A673 (cell line): ENCODE results near the gene FIGNL1. TPM values are rescaled to one million over a fixed set of nuclear protein-coding genes. Genes with fewer than 3 reads are reported as not detected.

Experiments used
- BruUV-seq: library from RNA; stranded (reverse); fragments of 400-500 nt; replicated peaks from 2 replicates; lab custom pipeline; 2021; lab: Mats Ljungman, UMichigan
- CTCF ChIA-PET: fragments of 300-600 bp; sonication (Branson Sonifier 250); formaldehyde crosslinking; loops from one replicate; lab custom pipeline; 2022; ENCODE audit warnings: antibody characterized with exemption; lab: Charles Lee
- POLR2A ChIA-PET: fragments of 300-600 bp; sonication (Branson Sonifier 250); formaldehyde crosslinking; loops from one replicate; lab custom pipeline; 2022; ENCODE audit warnings: antibody characterized with exemption; ENCODE audit not compliant: low non-redundant PET; lab: Charles Lee
- DNase-seq: peaks from one replicate; pipeline ENCODE4 v3.0.0-alpha.2; 2015; ENCODE audit warnings: low spot score
- H3K27ac ChIP-seq: fragments of 200-600 bp; sonication (generic); 2 replicates; pipeline ENCODE4 v1.5.1; 2016; ENCODE audit warnings: mixed run types, low read depth, mild to moderate bottlenecking, mixed read lengths, antibody characterized with exemption, low read length; ENCODE audit not compliant: poor library complexity, severe bottlenecking
- H3K27me3 ChIP-seq: fragments of 200-600 bp; sonication (generic); replicated peaks from 2 replicates; pipeline ENCODE4 v1.6.1; 2017; ENCODE audit warnings: mixed run types, low read depth, mild to moderate bottlenecking, mixed read lengths, antibody characterized with exemption, low read length; ENCODE audit not compliant: insufficient read depth, poor library complexity
- H3K36me3 ChIP-seq: fragments of 200-600 bp; sonication (generic); 2 replicates; pipeline ENCODE4 v1.6.1; 2016; ENCODE audit warnings: mixed run types, mild to moderate bottlenecking, mixed read lengths, antibody characterized with exemption, low read length; ENCODE audit not compliant: insufficient read depth, poor library complexity, severe bottlenecking
- H3K4me1 ChIP-seq: fragments of 200-600 bp; sonication (generic); 2 replicates; pipeline ENCODE4 v1.6.1; 2017; ENCODE audit warnings: mixed run types, mild to moderate bottlenecking, mixed read lengths, antibody characterized with exemption, low read length; ENCODE audit not compliant: insufficient read depth, poor library complexity, severe bottlenecking
- H3K4me3 ChIP-seq: fragments of 200-600 bp; sonication (generic); 2 replicates; pipeline ENCODE4 v1.5.1; 2016; ENCODE audit warnings: low read depth, mixed run types, mild to moderate bottlenecking, mixed read lengths, low read length; ENCODE audit not compliant: poor library complexity, severe bottlenecking
- H3K9me3 ChIP-seq: fragments of 200-600 bp; sonication (generic); 2 replicates; pipeline ENCODE4 v1.6.1; 2016; ENCODE audit warnings: mixed run types, low read depth, mild to moderate bottlenecking, mixed read lengths, antibody characterized with exemption, low read length; ENCODE audit not compliant: poor library complexity, severe bottlenecking
- CTCF ChIP-seq: fragments of 300-800, 200-600 bp; sonication (generic); conservative IDR thresholded peaks from 2 replicates; pipeline ENCODE4 v1.5.1; 2017; ENCODE audit warnings: low read depth, mild to moderate bottlenecking, antibody characterized with exemption, low read length, moderate library complexity, mixed read lengths
- EZH2 ChIP-seq: fragments of 200-600 bp; sonication (generic); IDR thresholded peaks from 2 replicates; pipeline ENCODE4 v1.6.1; 2017; ENCODE audit warnings: borderline replicate concordance, low read depth, mild to moderate bottlenecking, mixed read lengths, antibody characterized with exemption, low read length; ENCODE audit not compliant: poor library complexity, severe bottlenecking
- intact Hi-C: fragments of 100-400 bp; cut with micrococcal nuclease; formaldehyde crosslinking; loops from one replicate; pipeline ENCODE4 v1.10.0; 2022; ENCODE audit not compliant: unreplicated experiment
- total RNA-seq: library from RNA; stranded (reverse); gene quantifications from 2 replicates; pipeline ENCODE4 v1.2.3, GENCODE V29; 2021

FIGNL1 gene
- total RNA-seq, 1 experiment from 2014 or later: 41.3 TPM

GRCh38 chr7:50488379-50488778, 38.2 kb upstream of the FIGNL1 start:
- peaks cover 5% of the 10 kb centered on the region for H3K9me3 ChIP-seq
- CTCF ChIA-PET: no interaction called here
- no peak for TF ChIP-seq CTCF
- no peak for TF ChIP-seq EZH2
- DNase-seq: no peak
- intact Hi-C loops: no loop called here
- POLR2A ChIA-PET: no interaction called here
- no peaks in the 10 kb centered on the region for H3K4me1 ChIP-seq
- no peak overlapping the region for H3K4me3 ChIP-seq
- BruUV-seq: no TSS peak
- H3K27me3 ChIP-seq: peaks cover 21% of the 10 kb centered on the region
- H3K27ac ChIP-seq: no peak overlapping the region
- no peaks in the 10 kb centered on the region for H3K36me3 ChIP-seq

- no TSS peak for BruUV-seq
- intact Hi-C loops: no loop called here
- Histone ChIP-seq H3K27me3 (peaks cover 14% of the 10 kb centered on the region), H3K27ac (no peak overlapping the region), H3K4me3 (no peak overlapping the region), H3K9me3 (peaks cover 5% of the 10 kb centered on the region), H3K36me3 (no peaks in the 10 kb centered on the region), H3K4me1 (no peaks in the 10 kb centered on the region)
- POLR2A ChIA-PET: no interaction called here
- CTCF ChIA-PET: no interaction called here
- DNase-seq: no peak
- TF ChIP-seq EZH2 (no peak), CTCF (no peak)
Observed at GRCh38 chr7:50486512-50486911, 36.4 kb upstream of the FIGNL1 start.

GRCh38 chr7:50481867-50482266, 31.7 kb upstream of the FIGNL1 start:
- H3K4me3 ChIP-seq: no peak overlapping the region
- no peaks in the 10 kb centered on the region for H3K36me3 ChIP-seq
- intact Hi-C loops: no loop called here
- POLR2A ChIA-PET: no interaction called here
- CTCF ChIA-PET: no interaction called here
- H3K4me1 ChIP-seq: no peaks in the 10 kb centered on the region
- H3K9me3 ChIP-seq: no peaks in the 10 kb centered on the region
- no peak for DNase-seq
- H3K27ac ChIP-seq: no peak overlapping the region
- no peak for TF ChIP-seq CTCF
- TF ChIP-seq EZH2: no peak
- BruUV-seq: no TSS peak
- H3K27me3 ChIP-seq: peaks cover 4% of the 10 kb centered on the region
